Lower lobe of right lung (tissue), 2 donors: ENCODE data around the gene PLA2G4A. TPM values are rescaled to one million over a fixed set of nuclear protein-coding genes. Genes with fewer than 3 reads are reported as not detected.

Experiments
- ATAC-seq, 2 donors: fragments of 200-7000 bp; cut with Tn5 transposase; one replicate each; pipeline ENCODE4 v1.9.1; 2020 to 2022; ENCODE audit warnings: mild to moderate bottlenecking in 2 of 2, moderate library complexity in 2 of 2
- DNase-seq: peaks from one replicate; pipeline ENCODE4 v3.0.0-alpha.2; 2020
- H3K27ac ChIP-seq: fragments of 200-600 bp; one replicate; pipeline ENCODE4 v1.8.0; 2022
- H3K27me3 ChIP-seq: fragments of 200-600 bp; one replicate; pipeline ENCODE4 v1.8.0; 2022; ENCODE audit warnings: low read depth
- H3K36me3 ChIP-seq: fragments of 200-600 bp; one replicate; pipeline ENCODE4 v1.8.0; 2022; ENCODE audit warnings: mild to moderate bottlenecking
- H3K4me1 ChIP-seq: fragments of 200-600 bp; one replicate; pipeline ENCODE4 v1.8.0; 2022
- H3K4me3 ChIP-seq: fragments of 200-600 bp; one replicate; pipeline ENCODE4 v1.8.0; 2022; ENCODE audit warnings: mild to moderate bottlenecking
- H3K9me3 ChIP-seq: fragments of 200-600 bp; one replicate; pipeline ENCODE4 v1.8.0; 2022
- CTCF ChIP-seq: fragments of 200-600 bp; IDR thresholded peaks from one replicate; pipeline ENCODE4 v1.8.0; 2022; ENCODE audit warnings: antibody characterized with exemption, mild to moderate bottlenecking
- intact Hi-C: fragments of 100-400 bp; cut with DNase I; formaldehyde crosslinking; loops from one replicate; pipeline ENCODE4 v1.11.0; 2022
- total RNA-seq: library from RNA; stranded (reverse); fragmentation: NEBNext Ultra II Directional; extraction: Animal tissue kit (Norgen Biotek cat#: 25700); gene quantifications from one replicate; pipeline ENCODE4 v1.2.1, GENCODE V29; 2021
- donor health status: DM: no; HTN: yes; CAD: no; lungs with severe emphysema.

PLA2G4A gene
- total RNA-seq, 1 donor from 2014 or later = 10.1 TPM

DNA sequence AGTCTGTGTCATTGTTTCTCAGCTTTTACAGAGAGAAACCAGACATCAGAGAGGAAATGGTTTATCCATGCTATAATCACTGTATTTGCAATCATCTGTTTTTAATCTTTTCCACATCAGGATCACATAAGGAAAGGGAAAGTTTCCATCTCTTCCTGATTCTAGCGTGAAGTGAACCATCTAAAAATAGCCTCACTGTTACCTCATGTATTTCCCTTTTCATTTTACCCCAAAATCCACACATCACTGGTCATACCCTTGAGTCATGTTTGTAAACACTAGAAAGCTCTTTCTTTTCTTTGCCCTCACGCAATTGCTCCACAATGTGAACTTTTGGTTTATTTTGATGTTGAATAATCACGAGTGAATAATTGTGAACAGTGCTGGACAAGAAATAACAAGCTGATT, 146.0 kb downstream of the PLA2G4A start:
- no peaks in the 10 kb centered on the region for H3K27me3 ChIP-seq
- H3K4me1 ChIP-seq = no peaks in the 10 kb centered on the region
- no peaks in the 10 kb centered on the region for H3K36me3 ChIP-seq
- no peak for TF ChIP-seq CTCF
- H3K4me3 ChIP-seq = peak overlapping the region; percentile 4
- DNase-seq (no peak), ATAC-seq (peak; percentile 55 to 82)
- intact Hi-C loops = no loop called here
- H3K27ac ChIP-seq = no peak overlapping the region
- H3K9me3 ChIP-seq = no peaks in the 10 kb centered on the region

- ATAC-seq (no peak), DNase-seq (no peak)
- Histone ChIP-seq H3K4me1 (no peaks in the 10 kb centered on the region), H3K27ac (no peak overlapping the region), H3K9me3 (no peaks in the 10 kb centered on the region), H3K4me3 (peak overlapping the region; percentile 4), H3K27me3 (no peaks in the 10 kb centered on the region), H3K36me3 (no peaks in the 10 kb centered on the region)
- TF ChIP-seq CTCF = no peak
- intact Hi-C loops = no loop called here
These were observed 146.5 kb downstream of the PLA2G4A start for GRCh38 chr1:186975220-186975619.

GRCh38 chr1:186976700-186977099, 148.0 kb downstream of the PLA2G4A start:
- no peak overlapping the region for H3K4me3 ChIP-seq
- intact Hi-C loops = no loop called here
- no peaks in the 10 kb centered on the region for H3K36me3 ChIP-seq
- no peaks in the 10 kb centered on the region for H3K9me3 ChIP-seq
- DNase-seq (no peak), ATAC-seq (no peak)
- no peak for TF ChIP-seq CTCF
- no peaks in the 10 kb centered on the region for H3K4me1 ChIP-seq
- no peak overlapping the region for H3K27ac ChIP-seq
- no peaks in the 10 kb centered on the region for H3K27me3 ChIP-seq

DNA sequence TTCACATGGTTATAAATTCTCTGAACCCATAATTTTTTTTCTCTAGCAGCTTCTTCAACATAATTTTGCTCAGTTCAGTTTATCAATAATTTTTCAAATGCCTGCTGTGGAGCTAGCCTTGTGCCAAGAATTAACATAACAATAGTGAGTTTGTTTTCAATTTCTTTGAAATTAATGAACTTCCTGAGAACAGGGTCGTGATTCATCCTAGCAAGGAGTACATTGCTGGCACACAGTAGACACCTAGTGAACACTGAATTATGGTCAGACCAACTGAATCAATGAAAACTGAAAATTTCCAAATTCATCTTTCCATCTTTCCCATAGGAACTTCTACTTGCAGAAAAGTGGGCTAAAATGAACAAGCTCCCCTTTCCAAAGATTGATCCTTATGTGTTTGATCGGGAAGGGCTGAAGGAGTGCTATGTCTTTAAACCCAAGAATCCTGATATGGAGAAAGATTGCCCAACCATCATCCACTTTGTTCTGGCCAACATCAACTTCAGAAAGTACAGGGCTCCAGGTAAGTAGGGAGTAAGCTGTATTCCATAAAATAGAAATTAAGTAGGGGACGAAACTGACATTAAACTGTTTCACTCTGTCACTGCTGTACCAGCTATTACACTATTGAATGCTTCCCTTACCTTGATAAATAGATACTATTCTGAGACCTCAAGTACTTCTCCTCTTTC, 148.7 kb downstream of the PLA2G4A start:
- ATAC-seq = no peak
- TF ChIP-seq CTCF = no peak
- intact Hi-C loops = no loop called here
- DNase-seq = no peak
- Histone ChIP-seq H3K4me3 (no peak overlapping the region), H3K27ac (no peak overlapping the region), H3K4me1 (no peaks in the 10 kb centered on the region), H3K9me3 (no peaks in the 10 kb centered on the region), H3K27me3 (no peaks in the 10 kb centered on the region), H3K36me3 (no peaks in the 10 kb centered on the region)

GRCh38 chr1:186978596-186979556, 150.1 kb downstream of the PLA2G4A start:
- no peaks in the 10 kb centered on the region for H3K36me3 ChIP-seq
- H3K9me3 ChIP-seq = no peaks in the 10 kb centered on the region
- H3K27me3 ChIP-seq = no peaks in the 10 kb centered on the region
- ATAC-seq = peak; percentile 47 to 56
- no peak for TF ChIP-seq CTCF
- intact Hi-C loops = no loop called here
- DNase-seq = no peak
- no peak overlapping the region for H3K27ac ChIP-seq
- H3K4me1 ChIP-seq = no peaks in the 10 kb centered on the region
- H3K4me3 ChIP-seq = no peak overlapping the region
